Measurements from ENCODE around the gene CEACAM3.
"Not testable (repeated sequence)": the region's sequence is repeated elsewhere in the genome, so short reads cannot be mapped to it uniquely, and the experiment has no call there.

The CEACAM3 gene

DNA sequence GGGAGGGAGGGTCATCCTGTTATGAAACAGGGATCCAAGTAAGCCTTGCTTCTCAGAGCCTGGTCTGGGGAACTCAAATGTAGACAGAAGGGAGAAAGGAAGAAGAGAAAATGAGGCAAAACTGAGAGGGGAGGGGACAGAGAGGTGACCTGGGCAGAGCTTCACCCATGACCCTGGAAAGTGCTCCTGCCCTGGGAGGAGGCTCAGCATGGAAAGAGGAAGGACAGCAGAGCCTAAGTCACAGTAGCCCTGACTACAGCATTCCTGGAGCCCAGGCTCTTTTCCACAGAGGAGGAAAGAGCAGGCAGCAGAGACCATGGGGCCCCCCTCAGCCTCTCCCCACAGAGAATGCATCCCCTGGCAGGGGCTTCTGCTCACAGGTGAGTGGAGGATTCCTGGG lies at the start of gene CEACAM3:
Gene CEACAM3 (plus strand): TSS at position 226 of the 400 bp plus-strand sequence. CDS start 91 bp downstream, at position 317.
- no peak for FAIRE-seq

GRCh38 chr19:41746593-41747227 lies 49.7 kb upstream of the CEACAM3 start:
- no peak for FAIRE-seq

DNA sequence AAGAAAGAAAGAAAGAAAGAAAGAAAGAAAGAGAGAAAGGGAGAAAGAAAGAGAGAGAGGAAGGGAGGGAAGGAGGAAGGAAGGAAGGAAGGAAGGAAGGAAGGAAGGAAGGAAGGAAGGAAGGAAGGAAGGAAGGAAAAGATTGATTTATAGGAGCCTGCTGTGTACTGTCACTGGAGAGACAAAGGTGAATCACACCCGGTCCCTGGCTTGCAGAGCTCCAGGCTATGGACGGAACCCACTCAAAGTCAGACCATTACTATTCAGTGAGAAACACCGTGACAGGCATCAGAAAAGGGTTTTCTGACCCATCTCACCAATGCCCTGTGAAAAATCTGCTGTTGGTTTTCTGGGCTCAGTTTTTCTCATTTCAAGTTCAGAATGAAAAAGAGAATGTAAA lies 48.4 kb upstream of the CEACAM3 start:
- no peak for FAIRE-seq

- FAIRE-seq = not testable (repeated sequence)
Measured at GRCh38 chr19:41750248-41751134, 45.9 kb upstream of the CEACAM3 start.

DNA sequence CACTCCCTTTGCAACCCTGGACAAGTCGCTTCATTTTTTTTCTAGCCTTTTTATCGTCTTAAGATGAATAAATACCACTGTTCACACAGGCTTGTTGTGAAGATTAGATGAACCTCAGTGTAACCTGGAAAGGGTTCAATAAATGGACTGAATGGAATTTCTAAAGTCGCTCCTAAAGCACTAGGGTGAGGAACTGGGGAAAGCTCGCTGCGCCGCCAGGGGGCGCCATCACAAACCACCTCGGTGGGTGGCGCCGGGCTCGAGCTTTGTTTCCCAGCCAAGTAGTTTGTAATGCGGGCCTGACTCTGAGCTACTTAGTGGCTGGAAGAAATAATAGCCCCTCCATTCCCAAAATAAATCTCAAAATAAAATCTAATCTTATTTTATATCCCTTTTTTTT lies 43.2 kb upstream of the CEACAM3 start:
- FAIRE-seq = no peak

GRCh38 chr19:41753936-41754529 lies 42.4 kb upstream of the CEACAM3 start:
- no peak for FAIRE-seq

DNA sequence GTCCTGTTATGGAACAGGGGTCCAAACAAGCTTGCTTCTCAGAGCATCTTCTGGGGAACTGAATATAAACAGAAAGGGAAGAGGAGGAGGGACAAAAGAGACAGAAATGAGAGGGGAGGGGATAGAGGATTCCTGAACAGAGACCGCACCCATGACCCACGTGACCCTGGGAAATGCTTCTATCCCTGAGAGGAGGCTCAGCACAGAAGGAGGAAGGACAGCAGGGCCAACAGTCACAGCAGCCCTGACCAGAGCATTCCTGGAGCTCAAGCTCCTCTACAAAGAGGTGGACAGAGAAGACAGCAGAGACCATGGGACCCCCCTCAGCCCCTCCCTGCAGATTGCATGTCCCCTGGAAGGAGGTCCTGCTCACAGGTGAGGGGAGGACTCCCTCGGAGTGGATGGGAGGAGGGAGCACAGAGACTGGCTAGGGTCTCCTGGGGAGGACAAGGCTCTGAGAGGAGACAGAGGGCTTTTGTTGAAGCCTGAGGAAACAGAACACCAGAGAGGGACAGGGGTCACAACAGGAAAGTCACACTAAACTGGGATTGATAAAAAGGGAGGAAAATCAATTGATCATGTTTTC lies 41.0 kb upstream of the CEACAM3 start, which contains the start of gene CEACAM6:
Gene CEACAM6 (plus strand): TSS at position 203 of the 586 bp plus-strand sequence. CDS start 109 bp downstream, at position 312.
- no peak for FAIRE-seq

- no peak for FAIRE-seq
Measured at GRCh38 chr19:41758846-41759245, 37.5 kb upstream of the CEACAM3 start.

DNA sequence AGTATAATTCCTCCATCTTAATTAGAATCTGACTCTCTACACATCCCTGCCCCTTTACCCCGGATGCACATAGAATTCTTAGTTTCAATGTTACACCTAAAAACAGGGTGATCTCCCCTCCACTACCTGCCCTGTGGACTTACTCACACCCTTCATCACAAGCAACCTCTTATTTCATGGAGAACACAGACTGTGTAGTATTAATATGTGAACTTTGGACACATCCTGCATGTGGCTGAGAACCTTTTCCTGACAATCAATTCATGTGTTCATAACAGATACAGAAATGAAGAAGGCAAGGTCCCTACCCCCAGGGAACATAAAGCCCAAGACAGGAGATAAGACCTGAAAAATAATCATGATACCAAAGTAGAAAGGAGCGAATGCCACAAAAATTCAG lies 29.3 kb upstream of the CEACAM3 start:
- no peak for FAIRE-seq

DNA sequence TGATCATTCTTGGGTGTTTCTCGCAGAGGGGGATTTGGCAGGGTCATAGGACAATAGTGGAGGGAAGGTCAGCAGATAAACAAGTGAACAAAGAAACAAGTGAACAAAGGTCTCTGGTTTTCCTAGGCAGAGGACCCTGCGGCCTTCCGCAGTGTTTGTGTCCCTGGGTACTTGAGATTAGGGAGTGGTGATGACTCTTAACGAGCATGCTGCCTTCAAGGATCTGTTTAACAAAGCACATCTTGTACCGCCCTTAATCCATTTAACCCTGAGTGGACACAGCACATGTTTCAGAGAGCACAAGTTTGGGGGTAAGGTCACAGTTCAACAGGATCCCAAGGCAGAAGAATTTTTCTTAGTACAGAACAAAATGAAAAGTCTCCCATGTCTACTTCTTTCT lies 28.3 kb upstream of the CEACAM3 start:
- not testable (repeated sequence) for FAIRE-seq

GRCh38 chr19:41769608-41770007 lies 26.8 kb upstream of the CEACAM3 start:
- FAIRE-seq = peak; percentile 95

- no peak for FAIRE-seq
Measured at GRCh38 chr19:41771410-41771809, 25.0 kb upstream of the CEACAM3 start.

DNA sequence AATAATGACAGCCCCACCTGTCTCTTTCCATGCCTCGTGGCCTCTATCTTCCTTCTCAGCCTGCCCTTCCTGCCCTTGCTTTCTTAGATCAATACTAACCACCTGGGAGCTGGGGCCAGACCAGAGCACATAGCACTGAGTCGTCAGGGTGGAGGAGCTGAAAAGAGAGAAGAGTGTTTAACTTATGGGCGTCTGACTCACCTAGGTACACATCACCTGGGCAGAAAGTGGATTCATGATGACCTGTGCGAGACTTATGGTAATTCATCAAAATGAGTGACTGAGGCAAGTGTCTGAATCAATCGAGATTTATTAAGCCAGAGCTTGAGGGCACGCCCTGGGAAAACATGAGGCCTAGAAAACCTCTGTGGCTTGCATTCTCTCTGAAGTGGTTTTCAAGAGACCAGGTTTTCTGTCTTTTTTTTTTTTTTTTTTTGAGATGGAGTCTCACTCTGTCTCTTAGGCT lies 21.8 kb upstream of the CEACAM3 start:
- FAIRE-seq = no peak

- no peak for FAIRE-seq
Measured at GRCh38 chr19:41776700-41777099, 19.7 kb upstream of the CEACAM3 start.

- FAIRE-seq = no peak
Measured at GRCh38 chr19:41783612-41784011, 12.8 kb upstream of the CEACAM3 start.

DNA sequence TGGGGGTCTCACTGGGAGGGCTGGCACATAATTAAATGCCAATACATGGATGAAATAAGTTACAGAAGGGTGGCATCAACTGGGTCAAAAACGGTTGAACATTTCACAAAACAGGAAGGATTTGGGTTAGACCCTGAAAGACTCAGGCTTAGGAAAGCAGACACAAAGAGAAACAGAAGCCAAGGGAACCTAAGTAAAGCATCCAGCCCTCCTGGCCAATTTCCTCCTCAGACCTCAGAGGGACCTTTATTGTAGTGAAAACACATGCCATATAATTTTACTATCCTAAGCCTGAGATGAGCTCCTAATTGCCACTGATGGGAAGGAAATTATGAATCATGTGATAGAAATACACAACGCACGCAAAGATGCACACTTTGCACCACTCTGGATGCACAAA lies 12.1 kb upstream of the CEACAM3 start:
- FAIRE-seq = no peak

- no peak for FAIRE-seq
Measured at GRCh38 chr19:41784743-41785142, 11.6 kb upstream of the CEACAM3 start.

DNA sequence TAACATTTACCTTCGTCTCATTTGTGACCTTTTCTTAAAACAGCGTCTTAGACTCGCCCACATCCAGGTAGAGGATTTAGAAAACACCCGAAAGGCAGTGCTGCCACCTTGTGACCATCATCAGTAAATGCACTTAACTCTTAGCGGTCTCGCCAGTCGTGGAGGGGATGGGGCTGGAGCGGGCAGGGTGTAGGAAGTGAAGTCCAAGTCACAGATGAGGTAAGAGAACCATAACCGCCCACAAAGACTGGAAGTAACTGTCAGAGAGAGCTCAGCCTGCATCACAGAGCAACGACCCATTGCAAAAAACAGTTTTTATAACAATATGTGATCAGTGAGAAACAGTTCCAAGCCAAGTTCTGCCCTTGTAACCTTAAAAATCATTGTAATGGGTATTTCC lies 10.7 kb upstream of the CEACAM3 start:
- FAIRE-seq = no peak

DNA sequence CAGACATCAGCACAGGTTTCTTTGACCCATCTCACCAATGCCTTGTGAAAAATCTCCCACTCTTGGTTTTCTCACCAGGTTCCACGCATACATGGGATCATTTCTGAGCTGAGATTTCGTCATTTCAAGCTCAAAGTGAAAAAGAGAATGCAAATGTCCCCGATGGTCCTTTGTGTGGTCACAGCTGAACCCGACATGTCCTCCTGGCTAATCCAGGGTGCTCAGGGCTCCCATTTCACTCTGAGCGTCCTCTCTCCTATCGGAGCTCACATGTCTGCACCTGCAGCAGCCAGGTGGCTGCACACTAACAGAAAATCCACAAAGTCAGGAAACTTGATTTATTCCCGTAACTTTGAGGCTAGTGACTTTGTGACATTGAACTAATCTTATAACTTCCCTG lies 9.3 kb upstream of the CEACAM3 start:
- FAIRE-seq = no peak

- FAIRE-seq = not testable (repeated sequence)
Measured at GRCh38 chr19:41788518-41788917, 7.9 kb upstream of the CEACAM3 start.

GRCh38 chr19:41789053-41789452 lies 7.3 kb upstream of the CEACAM3 start:
- FAIRE-seq = not testable (repeated sequence)

- no peak for FAIRE-seq
Measured at GRCh38 chr19:41792513-41793413, 3.6 kb upstream of the CEACAM3 start.

Data from endometrium (tissue), 2 donors.